ENCODE results near the gene KIFBP.
"Not testable (repeated sequence)": the region's sequence is repeated elsewhere in the genome, so short reads cannot be mapped to it uniquely, and the experiment has no call there.

DNA sequence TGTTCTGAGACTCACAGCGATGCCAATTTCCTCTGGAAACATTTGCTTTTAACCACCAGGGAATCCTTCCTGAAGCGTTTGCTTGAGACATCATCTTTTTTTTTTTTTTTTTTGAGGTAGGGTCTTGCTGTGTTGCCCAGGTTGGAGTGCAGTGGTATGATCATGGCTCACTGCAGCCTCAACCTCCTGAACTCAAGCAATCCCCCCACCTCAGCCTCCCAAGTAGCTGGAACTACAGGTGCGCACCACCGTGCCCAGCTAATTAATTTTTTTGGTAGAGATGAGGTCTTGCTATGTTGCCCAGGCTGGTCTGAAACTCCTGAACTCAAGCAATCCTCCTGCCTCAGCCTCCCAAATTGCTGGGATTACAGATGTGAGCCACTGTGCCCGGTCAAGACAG is 52.3 kb downstream of the KIFBP start:
- TF ChIP-seq, protein P1, sequence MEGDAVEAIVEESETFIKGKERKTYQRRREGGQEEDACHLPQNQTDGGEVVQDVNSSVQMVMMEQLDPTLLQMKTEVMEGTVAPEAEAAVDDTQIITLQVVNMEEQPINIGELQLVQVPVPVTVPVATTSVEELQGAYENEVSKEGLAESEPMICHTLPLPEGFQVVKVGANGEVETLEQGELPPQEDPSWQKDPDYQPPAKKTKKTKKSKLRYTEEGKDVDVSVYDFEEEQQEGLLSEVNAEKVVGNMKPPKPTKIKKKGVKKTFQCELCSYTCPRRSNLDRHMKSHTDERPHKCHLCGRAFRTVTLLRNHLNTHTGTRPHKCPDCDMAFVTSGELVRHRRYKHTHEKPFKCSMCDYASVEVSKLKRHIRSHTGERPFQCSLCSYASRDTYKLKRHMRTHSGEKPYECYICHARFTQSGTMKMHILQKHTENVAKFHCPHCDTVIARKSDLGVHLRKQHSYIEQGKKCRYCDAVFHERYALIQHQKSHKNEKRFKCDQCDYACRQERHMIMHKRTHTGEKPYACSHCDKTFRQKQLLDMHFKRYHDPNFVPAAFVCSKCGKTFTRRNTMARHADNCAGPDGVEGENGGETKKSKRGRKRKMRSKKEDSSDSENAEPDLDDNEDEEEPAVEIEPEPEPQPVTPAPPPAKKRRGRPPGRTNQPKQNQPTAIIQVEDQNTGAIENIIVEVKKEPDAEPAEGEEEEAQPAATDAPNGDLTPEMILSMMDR (IDR thresholded peaks at IDR 0.05): not testable (repeated sequence)
- not testable (repeated sequence) for TF ChIP-seq POLR2A (IDR thresholded peaks at IDR 0.05)

Data from body of pancreas (tissue), 4 donors.